Mesenchymal stem cell (in vitro differentiated cells and primary cell): ENCODE data around the gene APCDD1L.

ENCODE experiments used
- DNase-seq: peaks from one replicate; pipeline ENCODE4 v3.0.0-alpha.2; 2013
- H2AFZ ChIP-seq: one replicate; pipeline ENCODE4 v1.6.1; 2013; ENCODE audit warnings: low read depth, mild to moderate bottlenecking, control low read depth, inconsistent platforms, low read length, moderate library complexity
- H2AK5ac ChIP-seq: 2 replicates; pipeline ENCODE4 v1.6.1; 2013; ENCODE audit warnings: low read length, moderate library complexity, mild to moderate bottlenecking, inconsistent platforms; ENCODE audit not compliant: severe bottlenecking
- H2BK120ac ChIP-seq: one replicate; pipeline ENCODE4 v1.6.1; 2013; ENCODE audit warnings: low read depth, mild to moderate bottlenecking, inconsistent platforms, low read length, moderate library complexity
- H2BK12ac ChIP-seq, 2 experiments: one replicate each; pipeline ENCODE4 v1.6.1; 2013; ENCODE audit warnings: inconsistent platforms in 2 of 2, low read length in 2 of 2, mild to moderate bottlenecking in 2 of 2, moderate library complexity in 2 of 2, control low read depth in 1 of 2
- H2BK15ac ChIP-seq: one replicate; pipeline ENCODE4 v1.6.1; 2013; ENCODE audit warnings: mild to moderate bottlenecking, low read depth, inconsistent platforms; ENCODE audit not compliant: poor library complexity, severe bottlenecking
- H2BK5ac ChIP-seq: 2 replicates; pipeline ENCODE4 v1.6.1; 2013; ENCODE audit warnings: low read depth, mild to moderate bottlenecking, low read length, control low read depth, inconsistent platforms; ENCODE audit not compliant: poor library complexity, severe bottlenecking
- H3K14ac ChIP-seq, 2 experiments: one replicate each; pipeline ENCODE4 v1.6.1; 2013; ENCODE audit warnings: inconsistent platforms in 2 of 2, low read length in 2 of 2, control low read depth in 1 of 2, mild to moderate bottlenecking in 1 of 2, moderate library complexity in 1 of 2
- H3K18ac ChIP-seq, 2 experiments: one replicate each; pipeline ENCODE4 v1.6.1; 2013; ENCODE audit warnings: inconsistent platforms in 2 of 2, low read length in 2 of 2, control low read depth in 1 of 2, low read depth in 1 of 2, mild to moderate bottlenecking in 1 of 2
- H3K23ac ChIP-seq, 2 experiments: one replicate each; pipeline ENCODE4 v1.6.1; 2013; ENCODE audit warnings: inconsistent platforms in 2 of 2, low read length in 2 of 2, mild to moderate bottlenecking in 2 of 2, moderate library complexity in 2 of 2, control low read depth in 1 of 2
- H3K27ac ChIP-seq: 2 replicates; pipeline ENCODE4 v1.5.1; 2013; ENCODE audit warnings: mild to moderate bottlenecking, moderate library complexity, low read length, control low read depth, inconsistent platforms; ENCODE audit not compliant: poor library complexity, severe bottlenecking
- H3K27me3 ChIP-seq, 2 experiments: 2 replicates each; pipeline versions ENCODE4 v1.6.1 to v1.7.0; 2013; ENCODE audit warnings: low read length in 2 of 2, mild to moderate bottlenecking in 2 of 2, moderate library complexity in 2 of 2, control low read depth in 1 of 2, inconsistent platforms in 1 of 2; ENCODE audit not compliant: control insufficient read depth in 1 of 2, insufficient read depth in 1 of 2
- H3K36me3 ChIP-seq, 2 experiments: 2 replicates each; pipeline versions ENCODE4 v1.6.1 to v1.7.0; 2013; ENCODE audit warnings: low read length in 2 of 2, control low read depth in 1 of 2, inconsistent platforms in 1 of 2, low read depth in 1 of 2, mild to moderate bottlenecking in 1 of 2; ENCODE audit not compliant: insufficient read depth in 2 of 2, control insufficient read depth in 1 of 2
- H3K4ac ChIP-seq, 2 experiments: one replicate each; pipeline ENCODE4 v1.6.1; 2013; ENCODE audit warnings: inconsistent platforms in 2 of 2, low read length in 2 of 2, mild to moderate bottlenecking in 2 of 2, moderate library complexity in 2 of 2, control low read depth in 1 of 2, low read depth in 1 of 2
- H3K4me1 ChIP-seq: 2 replicates; pipeline ENCODE4 v1.6.1; 2013; ENCODE audit warnings: low read depth, low read length, control low read depth; ENCODE audit not compliant: control insufficient read depth, insufficient read depth
- H3K4me2 ChIP-seq: 2 replicates; pipeline ENCODE4 v1.6.1; 2013; ENCODE audit warnings: low read length, mild to moderate bottlenecking, inconsistent platforms; ENCODE audit not compliant: poor library complexity, severe bottlenecking
- H3K4me3 ChIP-seq, 2 experiments: 2 replicates each; pipeline versions ENCODE4 v1.5.1 to v1.7.0; 2013; ENCODE audit warnings: low read length in 2 of 2, mild to moderate bottlenecking in 2 of 2, control low read depth in 1 of 2, low read depth in 1 of 2; ENCODE audit not compliant: insufficient read depth in 1 of 2
- H3K79me1 ChIP-seq: replicated peaks from 2 replicates; pipeline ENCODE4 v1.6.1; 2013; ENCODE audit warnings: mild to moderate bottlenecking, control low read depth, low read length, inconsistent platforms; ENCODE audit not compliant: poor library complexity, severe bottlenecking
- H3K9ac ChIP-seq: 2 replicates; pipeline ENCODE4 v1.7.0; 2013; ENCODE audit warnings: mild to moderate bottlenecking, low read length, moderate library complexity
- H3K9me3 ChIP-seq: 2 replicates; pipeline ENCODE4 v1.7.0; 2013; ENCODE audit warnings: mild to moderate bottlenecking, low read length; ENCODE audit not compliant: control insufficient read depth
- H4K8ac ChIP-seq: one replicate; pipeline ENCODE4 v1.6.1; 2013; ENCODE audit warnings: inconsistent platforms, mild to moderate bottlenecking, low read length, moderate library complexity
- H4K91ac ChIP-seq: one replicate; pipeline ENCODE4 v1.6.1; 2013; ENCODE audit warnings: mild to moderate bottlenecking, low read length, inconsistent platforms
- WGBS: methylation state at CpG from one replicate; pipeline ENCODE4 v1.1.7; 2013; ENCODE audit warnings: mixed read lengths; 5-methylcytosine and 5-hydroxymethylcytosine counted together

The APCDD1L gene

GRCh38 chr20:58457083-58457695 lies 58.0 kb downstream of the APCDD1L start:
- no peaks in the 10 kb centered on the region for H3K27me3 ChIP-seq
- H3K9ac ChIP-seq, result no peak overlapping the region
- DNase-seq, result peak; percentile 69

GRCh38 chr20:58454460-58454859 lies 60.7 kb downstream of the APCDD1L start:
- Histone ChIP-seq H2BK15ac (no peak overlapping the region), H3K18ac (no peak overlapping the region), H4K91ac (no peak overlapping the region), H4K8ac (no peak overlapping the region), H3K23ac (no peak overlapping the region), H2BK12ac (no peak overlapping the region), H3K36me3 (peaks cover 12 to 23% of the 10 kb centered on the region in 2 experiments), H2BK120ac (no peak overlapping the region), H3K9ac (no peak overlapping the region), H3K27me3 (no peaks in the 10 kb centered on the region), H3K27ac (no peak overlapping the region), H3K14ac (no peak overlapping the region), H2BK5ac (no peak overlapping the region), H2AFZ (no peak overlapping the region), H3K4me1 (peaks cover 8% of the 10 kb centered on the region), H3K4me3 (no peak overlapping the region), H3K4ac (no peak overlapping the region), H3K4me2 (no peak overlapping the region), H3K9me3 (peaks cover 9% of the 10 kb centered on the region), H3K79me1 (peaks cover 19% of the 10 kb centered on the region), H2AK5ac (no peak overlapping the region)
- DNase-seq, result no peak

More at GRCh38 chr20:58457083-58457695, 58.0 kb downstream of the APCDD1L start:
- Histone ChIP-seq H3K18ac (no peak overlapping the region), H2BK15ac (no peak overlapping the region), H3K4me2 (no peak overlapping the region), H3K4me3 (no peak overlapping the region), H2AK5ac (no peak overlapping the region), H2BK5ac (no peak overlapping the region), H3K4ac (no peak overlapping the region), H3K4me1 (peaks cover 19% of the 10 kb centered on the region), H3K23ac (no peak overlapping the region), H3K14ac (no peak overlapping the region), H2BK120ac (no peak overlapping the region), H4K91ac (no peak overlapping the region), H3K27ac (no peak overlapping the region), H3K9me3 (peaks cover 9% of the 10 kb centered on the region), H2AFZ (no peak overlapping the region), H4K8ac (peak overlapping the region; percentile 33), H3K36me3 (peaks cover 5 to 13% of the 10 kb centered on the region in 2 experiments), H2BK12ac (no peak overlapping the region), H3K79me1 (peaks cover 11% of the 10 kb centered on the region)
- WGBS, result 69% methylated on average over 13 of the region's 14 CpGs

- Histone ChIP-seq H3K9me3 (peaks cover 9% of the 10 kb centered on the region), H2BK120ac (no peak overlapping the region), H3K23ac (no peak overlapping the region), H2AK5ac (no peak overlapping the region), H2BK15ac (no peak overlapping the region), H3K27me3 (no peaks in the 10 kb centered on the region), H3K36me3 (peaks cover 16 to 30% of the 10 kb centered on the region in 2 experiments), H3K4me2 (no peak overlapping the region), H4K91ac (no peak overlapping the region), H3K27ac (no peak overlapping the region), H2BK12ac (no peak overlapping the region), H2AFZ (no peak overlapping the region), H3K79me1 (peaks cover 24% of the 10 kb centered on the region), H3K4ac (no peak overlapping the region), H3K9ac (no peak overlapping the region), H2BK5ac (no peak overlapping the region), H3K4me3 (no peak overlapping the region), H3K18ac (no peak overlapping the region), H3K4me1 (peaks cover 8% of the 10 kb centered on the region), H4K8ac (no peak overlapping the region), H3K14ac (no peak overlapping the region)
- 100% methylated on average over 1 of the region's 5 CpGs for WGBS
- no peak for DNase-seq
These were observed 61.8 kb downstream of the APCDD1L start for GRCh38 chr20:58453391-58453790.

DNA sequence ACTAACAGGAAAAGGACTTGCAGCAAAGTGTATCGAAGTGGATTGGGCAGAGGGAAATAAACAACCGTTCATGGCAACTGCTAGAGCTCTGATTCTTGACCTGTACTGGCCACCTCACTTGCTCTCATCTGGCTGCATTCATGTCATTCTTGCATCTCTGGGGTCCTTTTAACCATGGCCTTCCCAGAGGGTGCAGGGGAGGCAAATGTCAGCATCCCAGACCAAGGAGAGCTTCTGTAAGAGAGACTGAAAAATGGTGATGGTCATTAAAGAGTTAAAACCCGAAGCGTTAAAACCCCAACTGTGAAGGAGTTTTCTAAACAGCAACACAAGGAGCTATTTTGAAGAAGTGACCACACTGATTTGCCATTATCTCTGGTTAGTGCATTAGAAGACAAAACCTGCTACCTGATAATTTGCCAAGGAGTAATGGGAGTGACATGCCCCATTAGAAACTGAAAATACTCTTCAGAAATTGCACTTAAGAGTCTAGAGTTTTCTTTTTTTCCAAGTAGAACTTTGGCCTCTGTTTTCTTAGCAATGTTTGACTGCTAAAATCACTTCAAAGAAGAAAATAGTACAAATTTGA lies 62.4 kb downstream of the APCDD1L start:
- Histone ChIP-seq H3K27ac (no peak overlapping the region), H3K18ac (no peak overlapping the region), H2BK120ac (no peak overlapping the region), H2BK5ac (no peak overlapping the region), H2BK15ac (no peak overlapping the region), H3K9me3 (peaks cover 9% of the 10 kb centered on the region), H3K14ac (no peak overlapping the region), H3K27me3 (no peaks in the 10 kb centered on the region), H4K91ac (no peak overlapping the region), H3K4me2 (no peak overlapping the region), H2AK5ac (no peak overlapping the region), H3K9ac (no peak overlapping the region), H3K4ac (no peak overlapping the region), H2AFZ (no peak overlapping the region), H3K36me3 (peaks cover 16 to 35% of the 10 kb centered on the region in 2 experiments), H3K23ac (no peak overlapping the region), H3K4me3 (no peak overlapping the region), H3K4me1 (peaks cover 5% of the 10 kb centered on the region), H3K79me1 (peaks cover 25% of the 10 kb centered on the region), H2BK12ac (no peak overlapping the region), H4K8ac (no peak overlapping the region)
- DNase-seq, result no peak
- 97% methylated on average over 3 of the region's 4 CpGs for WGBS
